Daoy (cell line): Measurements from ENCODE around the gene FSTL5. TPM values are rescaled to one million over a fixed set of nuclear protein-coding genes. Genes with fewer than 3 reads are reported as not detected.

Experiments
- DNase-seq: peaks from one replicate; pipeline ENCODE4 v3.0.0-alpha.2; 2015; ENCODE audit warnings: low read depth
- total RNA-seq: library from RNA; depleted of rRNA; stranded (reverse); fragments of >200 nt; shearing (Covaris generic); gene quantifications from 2 replicates; pipeline ENCODE4 v1.2.3, GENCODE V29; 2014

FSTL5 gene
- total RNA-seq, 1 experiment from 2014 or later = 0.06 TPM

- DNase-seq = peak; percentile 22
These were observed 449.6 kb downstream of the FSTL5 start for GRCh38 chr4:161714022-161714751.

- DNase-seq = no peak
These were observed 459.1 kb downstream of the FSTL5 start for GRCh38 chr4:161704653-161705052.

DNA sequence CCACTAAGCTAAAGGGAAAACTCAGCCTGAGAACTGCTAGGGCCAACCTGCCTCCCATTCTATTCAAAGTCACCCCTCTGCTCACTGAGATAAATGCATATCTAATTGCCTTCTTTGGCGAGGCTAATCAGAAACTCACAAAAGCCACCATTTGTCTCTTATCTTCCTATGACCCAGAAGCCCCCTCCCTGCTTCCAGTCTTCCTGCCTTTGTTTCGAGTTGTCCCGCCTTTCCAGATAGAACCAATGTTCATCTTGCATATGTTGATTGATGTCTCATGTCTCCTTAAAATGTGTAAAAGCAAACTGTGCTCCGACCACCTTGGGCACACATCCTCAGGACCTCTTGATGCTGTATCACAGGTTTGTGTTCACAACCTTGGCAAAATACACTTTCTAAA, 459.8 kb downstream of the FSTL5 start:
- DNase-seq = no peak

DNA sequence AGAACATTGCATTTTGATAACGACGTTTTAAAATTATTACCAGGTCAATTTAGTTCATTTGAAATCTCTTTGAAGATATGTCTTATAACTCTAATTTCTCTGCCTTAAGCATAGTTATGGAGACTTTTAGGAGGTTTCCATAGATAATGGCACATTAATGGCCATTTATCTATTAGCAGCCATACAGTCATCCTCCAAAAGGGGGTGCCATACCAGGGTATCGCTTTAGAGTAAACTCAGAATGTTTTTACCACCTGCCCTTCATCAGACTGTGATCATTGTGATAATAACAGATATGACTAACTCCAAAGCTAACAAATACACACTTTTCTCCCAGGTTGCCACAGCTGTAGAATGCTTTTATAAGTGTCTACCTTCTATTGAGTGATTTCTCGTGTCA, 461.5 kb downstream of the FSTL5 start:
- DNase-seq = no peak

GRCh38 chr4:161696944-161697343, 466.9 kb downstream of the FSTL5 start:
- DNase-seq = no peak

GRCh38 chr4:161680146-161680545, 483.7 kb downstream of the FSTL5 start:
- DNase-seq = no peak

DNA sequence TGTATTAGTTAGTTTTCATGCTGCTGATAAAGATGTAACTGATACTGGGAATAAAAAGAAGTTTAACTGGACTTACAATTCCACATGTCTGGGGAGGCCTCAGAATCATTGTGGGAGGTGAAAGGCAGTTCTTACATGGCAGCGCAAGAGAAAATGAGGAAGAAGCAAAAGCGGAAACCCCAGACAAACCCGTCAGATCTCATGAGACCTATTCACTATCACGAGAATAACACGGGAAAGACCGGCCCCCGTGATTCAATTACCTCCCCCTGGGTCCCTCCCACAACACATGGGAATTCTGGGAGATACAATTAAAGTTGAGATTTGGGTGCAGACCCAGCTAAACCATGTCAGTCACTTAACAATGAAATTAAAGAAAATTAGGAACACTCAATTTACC, 499.1 kb downstream of the FSTL5 start:
- no peak for DNase-seq

DNA sequence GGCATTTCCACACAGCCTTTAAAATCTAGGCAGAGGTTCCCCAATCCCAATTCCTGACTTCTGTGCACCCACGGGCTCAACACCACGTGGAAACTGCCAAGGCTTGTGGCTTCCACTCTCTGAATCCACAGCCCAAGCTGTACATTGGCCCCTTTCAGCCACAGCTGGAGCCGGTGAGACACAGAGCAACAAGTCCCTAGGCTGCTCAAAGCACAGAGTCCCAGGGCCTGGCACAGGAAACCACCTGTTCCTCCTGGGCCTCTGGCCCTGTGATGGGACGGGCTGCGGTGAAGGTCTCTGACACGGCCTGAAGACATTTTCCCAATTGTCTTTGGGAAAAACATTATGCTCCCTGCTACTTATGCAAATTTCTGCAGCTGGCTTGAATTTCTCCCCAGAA, 500.0 kb downstream of the FSTL5 start:
- no peak for DNase-seq

DNA sequence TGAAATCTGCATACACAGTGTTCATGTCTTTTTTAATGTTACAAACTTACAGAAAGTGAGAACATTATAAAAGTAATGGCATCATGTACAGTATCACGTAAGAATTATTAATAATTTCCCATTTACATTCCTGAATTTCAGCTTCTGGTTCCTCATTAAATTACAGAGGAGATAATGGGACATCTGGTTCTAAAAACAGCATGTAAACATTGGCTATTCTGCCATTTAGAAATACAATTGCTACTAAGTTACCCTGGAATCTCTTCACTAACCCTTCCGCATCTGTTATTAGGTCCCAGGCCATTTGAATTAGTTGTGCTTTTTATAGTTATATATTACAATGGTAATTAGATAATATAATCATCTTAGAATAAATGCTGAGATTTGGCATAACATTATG, 505.1 kb downstream of the FSTL5 start:
- DNase-seq = no peak

GRCh38 chr4:161657616-161658015, 506.2 kb downstream of the FSTL5 start:
- no peak for DNase-seq

DNA sequence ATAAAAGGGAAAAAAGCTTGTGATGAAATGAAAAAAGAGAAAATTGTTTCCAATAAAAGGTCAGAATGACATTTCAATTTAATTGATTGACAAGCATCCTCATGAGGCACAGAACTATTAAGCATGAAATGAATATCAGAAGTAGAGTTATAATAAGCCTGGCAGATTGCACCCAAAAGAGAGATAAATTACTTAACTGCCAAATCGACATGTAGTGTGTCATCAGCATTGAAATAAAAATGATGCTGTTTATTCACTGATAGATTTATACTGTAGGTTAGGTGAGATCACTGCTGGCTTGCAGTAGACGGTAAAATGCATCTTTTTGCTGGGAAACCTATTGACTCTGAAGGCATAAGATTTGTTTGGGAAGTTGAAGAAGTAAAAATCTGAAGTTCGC, 507.2 kb downstream of the FSTL5 start:
- DNase-seq = no peak

- DNase-seq = no peak
These were observed 508.7 kb downstream of the FSTL5 start for GRCh38 chr4:161655148-161655547.

- DNase-seq = no peak
These were observed 510.1 kb downstream of the FSTL5 start for GRCh38 chr4:161653697-161654096.

GRCh38 chr4:161651586-161651985, 512.2 kb downstream of the FSTL5 start:
- DNase-seq = no peak

GRCh38 chr4:161650812-161651211, 513.0 kb downstream of the FSTL5 start:
- DNase-seq = no peak

- no peak for DNase-seq
These were observed 516.0 kb downstream of the FSTL5 start for GRCh38 chr4:161647757-161648156.

- DNase-seq = no peak
These were observed 521.1 kb downstream of the FSTL5 start for GRCh38 chr4:161642708-161643107.

- DNase-seq = peak; percentile 46
These were observed 533.9 kb downstream of the FSTL5 start for GRCh38 chr4:161629694-161630441.

- no peak for DNase-seq
These were observed 559.1 kb downstream of the FSTL5 start for GRCh38 chr4:161604516-161605300.

GRCh38 chr4:161601011-161601410, 562.8 kb downstream of the FSTL5 start:
- DNase-seq = no peak

DNA sequence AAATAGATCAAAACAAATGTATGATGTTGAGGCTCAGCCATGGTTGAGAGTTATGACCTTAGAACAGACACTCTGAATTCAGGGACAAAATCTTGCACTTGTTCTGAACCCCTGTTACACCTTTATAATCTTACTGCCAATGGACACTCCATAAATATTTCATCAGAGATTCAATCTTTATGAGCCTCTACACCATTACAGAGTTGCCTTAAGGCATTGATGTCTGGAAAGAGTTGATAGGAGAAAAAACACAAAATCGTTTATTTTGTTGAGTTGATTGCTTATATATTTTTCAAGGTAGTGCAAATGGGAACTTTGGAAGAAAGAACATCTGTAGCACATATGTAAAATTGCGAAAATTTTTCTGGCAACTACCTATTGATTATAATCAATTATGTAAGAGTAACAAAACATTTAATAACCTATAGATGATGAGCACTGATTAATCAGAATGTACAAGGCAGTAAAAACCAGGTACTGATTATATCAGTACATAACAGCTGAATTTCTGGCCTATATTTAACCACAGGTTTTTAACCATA, 568.5 kb downstream of the FSTL5 start:
- no peak for DNase-seq

GRCh38 chr4:161585011-161585410, 578.8 kb downstream of the FSTL5 start:
- DNase-seq = no peak
